PFSK-1 (cell line): Measurements from ENCODE around the gene SRPK1.

ENCODE experiments used
- POLR2AphosphoS5 ChIP-seq: IDR thresholded peaks from 2 replicates; pipeline ENCODE4 v1.6.1; 2012; ENCODE audit warnings: low read depth, mild to moderate bottlenecking, control low read depth, low read length, moderate library complexity
- TAF1 ChIP-seq: IDR thresholded peaks from 2 replicates; pipeline ENCODE4 v1.6.1; 2012; ENCODE audit warnings: low read length, control low read depth, borderline replicate concordance; ENCODE audit not compliant: insufficient read depth
- TF ChIP-seq, protein P1 (sequence below), 2 experiments: IDR thresholded peaks; 2 replicates each; pipeline versions ENCODE4 v1.6.1 to v1.8.0; 2011 to 2012; ENCODE audit warnings: low read depth in 2 of 2, low read length in 2 of 2, control low read depth in 1 of 2, inconsistent platforms in 1 of 2, mild to moderate bottlenecking in 1 of 2, moderate library complexity in 1 of 2; ENCODE audit not compliant: insufficient read depth in 1 of 2

DNA sequence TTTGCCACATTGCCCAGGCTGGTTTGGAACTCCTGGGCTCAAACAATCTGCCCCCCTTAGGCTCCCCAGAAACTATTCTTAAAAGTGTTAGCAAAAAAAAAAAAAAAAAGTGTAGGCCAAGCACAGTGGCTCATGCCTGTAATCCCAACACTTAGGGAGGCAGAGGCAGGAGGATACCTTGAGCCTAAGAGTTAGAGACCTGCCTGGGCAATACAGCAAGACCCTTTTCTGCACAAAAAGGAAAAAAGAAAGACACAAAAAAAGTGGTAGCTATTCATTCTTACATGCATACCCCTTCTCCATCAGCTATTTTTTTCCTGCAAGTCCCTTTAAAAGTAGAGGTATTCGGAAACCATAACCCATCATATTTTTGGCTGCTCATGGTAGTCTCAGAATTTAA, 3.2 kb upstream of the SRPK1 start:
- TF ChIP-seq POLR2AphosphoS5 (no peak), TAF1 (no peak)
- TF ChIP-seq, protein P1, sequence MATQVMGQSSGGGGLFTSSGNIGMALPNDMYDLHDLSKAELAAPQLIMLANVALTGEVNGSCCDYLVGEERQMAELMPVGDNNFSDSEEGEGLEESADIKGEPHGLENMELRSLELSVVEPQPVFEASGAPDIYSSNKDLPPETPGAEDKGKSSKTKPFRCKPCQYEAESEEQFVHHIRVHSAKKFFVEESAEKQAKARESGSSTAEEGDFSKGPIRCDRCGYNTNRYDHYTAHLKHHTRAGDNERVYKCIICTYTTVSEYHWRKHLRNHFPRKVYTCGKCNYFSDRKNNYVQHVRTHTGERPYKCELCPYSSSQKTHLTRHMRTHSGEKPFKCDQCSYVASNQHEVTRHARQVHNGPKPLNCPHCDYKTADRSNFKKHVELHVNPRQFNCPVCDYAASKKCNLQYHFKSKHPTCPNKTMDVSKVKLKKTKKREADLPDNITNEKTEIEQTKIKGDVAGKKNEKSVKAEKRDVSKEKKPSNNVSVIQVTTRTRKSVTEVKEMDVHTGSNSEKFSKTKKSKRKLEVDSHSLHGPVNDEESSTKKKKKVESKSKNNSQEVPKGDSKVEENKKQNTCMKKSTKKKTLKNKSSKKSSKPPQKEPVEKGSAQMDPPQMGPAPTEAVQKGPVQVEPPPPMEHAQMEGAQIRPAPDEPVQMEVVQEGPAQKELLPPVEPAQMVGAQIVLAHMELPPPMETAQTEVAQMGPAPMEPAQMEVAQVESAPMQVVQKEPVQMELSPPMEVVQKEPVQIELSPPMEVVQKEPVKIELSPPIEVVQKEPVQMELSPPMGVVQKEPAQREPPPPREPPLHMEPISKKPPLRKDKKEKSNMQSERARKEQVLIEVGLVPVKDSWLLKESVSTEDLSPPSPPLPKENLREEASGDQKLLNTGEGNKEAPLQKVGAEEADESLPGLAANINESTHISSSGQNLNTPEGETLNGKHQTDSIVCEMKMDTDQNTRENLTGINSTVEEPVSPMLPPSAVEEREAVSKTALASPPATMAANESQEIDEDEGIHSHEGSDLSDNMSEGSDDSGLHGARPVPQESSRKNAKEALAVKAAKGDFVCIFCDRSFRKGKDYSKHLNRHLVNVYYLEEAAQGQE (IDR thresholded peaks at IDR 0.05; ENCODE audit: insufficient read depth in 1 of 2, low read depth in 2 of 2, low read length in 2 of 2): no peak
